ENCODE measurements around the gene SHH. TPM values are rescaled to one million over a fixed set of nuclear protein-coding genes. Genes with fewer than 3 reads are reported as not detected.

SHH gene
- total RNA-seq, 1 experiment from 2014 or later, result 22.9 TPM

- Histone ChIP-seq H3K27me3 (ENCODE audit: control insufficient read depth, insufficient read depth, low read length) (no peaks in the 10 kb centered on the region), H3K27ac (ENCODE audit: low read length) (no peak overlapping the region), H3K9me3 (ENCODE audit: control insufficient read depth, insufficient read depth, low read depth, low read length) (no peaks in the 10 kb centered on the region), H3K4me1 (ENCODE audit: control insufficient read depth, insufficient read depth, low read length) (no peaks in the 10 kb centered on the region), H3K36me3 (ENCODE audit: control insufficient read depth, insufficient read depth, low read length) (peaks cover 11% of the 10 kb centered on the region), H3K4me3 (ENCODE audit: low read depth in 2 of 2, low read length in 2 of 2) (no peak overlapping the region)
- POLR2A ChIA-PET, result no interaction called here
- TF ChIP-seq POLR2AphosphoS5 (IDR thresholded peaks at IDR 0.05; ENCODE audit: low read depth, low read length) (no peak), TCF7L2 (IDR thresholded peaks at IDR 0.05; ENCODE audit: low read depth, low read length) (no peak)
- intact Hi-C loops (cut with micrococcal nuclease; ENCODE audit: unreplicated experiment), result no loop called here
- in situ Hi-C loops (cut with HindIII; ENCODE audit: low pct_unique_long_range_greater_than_20kb, low sequenced_read_pairs), result no loop called here
- ATAC-seq, result no peak
- CTCF ChIA-PET, result interaction anchor here (0.5 kb wide), 1 partner anchor 10 kb away, joined by 7 read pairs; no protein-coding TSS in a partner anchor
- BruUV-seq (replicated peaks), result no TSS peak
- DNase-seq (ENCODE audit: low read depth, low spot score), result no peak
These were observed 49.1 kb downstream of the SHH start for GRCh38 chr7:155763122-155763521.

GRCh38 chr7:155762655-155763054, 49.6 kb downstream of the SHH start:
- ChIA-PET POLR2A (no interaction called here), CTCF (interaction anchor here (0.5 kb wide), 1 partner anchor 11 kb away, joined by 7 read pairs; no protein-coding TSS in a partner anchor)
- DNase-seq (ENCODE audit: low read depth, low spot score) (no peak), ATAC-seq (no peak)
- no peaks in the 10 kb centered on the region for H3K9me3 ChIP-seq (ENCODE audit: control insufficient read depth, insufficient read depth, low read depth, low read length)
- H3K27ac ChIP-seq (ENCODE audit: low read length), result no peak overlapping the region
- H3K4me1 ChIP-seq (ENCODE audit: control insufficient read depth, insufficient read depth, low read length), result no peaks in the 10 kb centered on the region
- H3K36me3 ChIP-seq (ENCODE audit: control insufficient read depth, insufficient read depth, low read length), result peaks cover 11% of the 10 kb centered on the region; the same call in 1 of the 2 replicates
- intact Hi-C loops (cut with micrococcal nuclease; ENCODE audit: unreplicated experiment) (no loop called here), in situ Hi-C loops (cut with HindIII; ENCODE audit: low pct_unique_long_range_greater_than_20kb, low sequenced_read_pairs) (no loop called here)
- no peaks in the 10 kb centered on the region for H3K27me3 ChIP-seq (ENCODE audit: control insufficient read depth, insufficient read depth, low read length)
- no peak overlapping the region for H3K4me3 ChIP-seq (ENCODE audit: low read depth in 2 of 2, low read length in 2 of 2)
- BruUV-seq (replicated peaks), result no TSS peak
- TF ChIP-seq TCF7L2 (IDR thresholded peaks at IDR 0.05; ENCODE audit: low read depth, low read length) (no peak), SIN3A (IDR thresholded peaks at IDR 0.05; ENCODE audit: borderline replicate concordance, insufficient read depth, low read depth, low read length) (no peak)

- Histone ChIP-seq H3K27me3 (ENCODE audit: control insufficient read depth, insufficient read depth, low read length) (no peaks in the 10 kb centered on the region), H3K36me3 (ENCODE audit: control insufficient read depth, insufficient read depth, low read length) (peaks cover 11% of the 10 kb centered on the region; the same call in 1 of the 2 replicates), H3K4me3 (ENCODE audit: low read depth in 2 of 2, low read length in 2 of 2) (no peak overlapping the region), H3K27ac (ENCODE audit: low read length) (no peak overlapping the region), H3K9me3 (ENCODE audit: control insufficient read depth, insufficient read depth, low read depth, low read length) (no peaks in the 10 kb centered on the region), H3K4me1 (ENCODE audit: control insufficient read depth, insufficient read depth, low read length) (no peaks in the 10 kb centered on the region)
- ChIA-PET POLR2A (no interaction called here), CTCF (no interaction called here)
- no peak for TF ChIP-seq TCF7L2 (IDR thresholded peaks at IDR 0.05; ENCODE audit: low read depth, low read length)
- TF ChIP-seq CTCF (IDR thresholded peaks at IDR 0.05), result no peak
- TF ChIP-seq POLR2AphosphoS5 (IDR thresholded peaks at IDR 0.05; ENCODE audit: low read depth, low read length), result no peak
- no peak for TF ChIP-seq SIN3A (IDR thresholded peaks at IDR 0.05; ENCODE audit: borderline replicate concordance, insufficient read depth, low read depth, low read length)
- TF ChIP-seq REST (IDR thresholded peaks at IDR 0.05; ENCODE audit: insufficient read depth in 1 of 2, low read depth in 2 of 2, low read length in 1 of 2), result no peak
- no peak for ATAC-seq
- no peak for DNase-seq (ENCODE audit: low read depth, low spot score)
- intact Hi-C loops (cut with micrococcal nuclease; ENCODE audit: unreplicated experiment) (no loop called here), in situ Hi-C loops (cut with HindIII; ENCODE audit: low pct_unique_long_range_greater_than_20kb, low sequenced_read_pairs) (no loop called here)
- BruUV-seq (replicated peaks), result no TSS peak
These were observed 50.2 kb downstream of the SHH start for GRCh38 chr7:155762036-155762435.

Measured in Panc1 (cell line).